SU-DHL-6 (cell line): ENCODE data around the gene CMPK2.

Experiments used
- H2AFZ ChIP-seq: fragments of 200-600 bp; sonication (generic); 2 replicates; pipeline ENCODE4 v1.6.1; 2014; ENCODE audit warnings: low read depth, mild to moderate bottlenecking, moderate library complexity, mixed read lengths, antibody characterized with exemption, low read length; ENCODE audit not compliant: severe bottlenecking
- H3F3A ChIP-seq: fragments of 200-600 bp; shearing (Covaris generic); 2 replicates; pipeline ENCODE4 v1.6.0; 2016; ENCODE audit warnings: antibody characterized with exemption, mild to moderate bottlenecking; ENCODE audit not compliant: insufficient read depth
- H3K27ac ChIP-seq: fragments of 200-600 bp; sonication (generic); 2 replicates; pipeline ENCODE4 v1.5.1; 2016; ENCODE audit warnings: low read depth, mild to moderate bottlenecking, low read length, moderate library complexity, mixed read lengths
- H3K27me3 ChIP-seq: fragments of 200-600 bp; sonication (generic), shearing (Covaris generic); 2 replicates; pipeline ENCODE4 v1.6.0; 2014; ENCODE audit warnings: mild to moderate bottlenecking, low read length
- H3K36me3 ChIP-seq: fragments of 200-600 bp; sonication (generic); 2 replicates; pipeline ENCODE4 v1.6.1; 2014; ENCODE audit warnings: mild to moderate bottlenecking, low read length, mixed read lengths
- H3K4me2 ChIP-seq: fragments of 300-600, 200-600 bp; shearing (Covaris generic), sonication (generic); 2 replicates; pipeline ENCODE4 v1.6.0; 2014; ENCODE audit warnings: low read length, low read depth, mild to moderate bottlenecking; ENCODE audit not compliant: poor library complexity, severe bottlenecking
- H3K4me3 ChIP-seq: fragments of 200-600 bp; sonication (generic); 2 replicates; pipeline ENCODE4 v1.5.1; 2014; ENCODE audit warnings: antibody characterized with exemption, low read length, mild to moderate bottlenecking, mixed read lengths; ENCODE audit not compliant: insufficient read depth, poor library complexity, severe bottlenecking
- H3K79me2 ChIP-seq: fragments of 200-600 bp; sonication (generic); 2 replicates; pipeline ENCODE4 v1.6.1; 2014; ENCODE audit warnings: mild to moderate bottlenecking, low read length, moderate library complexity; ENCODE audit not compliant: insufficient read depth
- H3K9ac ChIP-seq: fragments of 200-600 bp; sonication (generic); 2 replicates; pipeline ENCODE4 v1.7.0; 2014; ENCODE audit warnings: mild to moderate bottlenecking, low read length
- H3K9me2 ChIP-seq: fragments of 200-600 bp; sonication (generic); replicated peaks from 2 replicates; pipeline ENCODE4 v1.6.1; 2014; ENCODE audit warnings: low read length; ENCODE audit not compliant: insufficient read depth
- H3K9me3 ChIP-seq: fragments of 200-600 bp; sonication (generic); 2 replicates; pipeline ENCODE4 v1.6.1; 2014; ENCODE audit warnings: low read length, mixed read lengths; ENCODE audit not compliant: insufficient read depth
- H4K20me1 ChIP-seq: fragments of 200-600 bp; sonication (generic); 2 replicates; pipeline ENCODE4 v1.6.1; 2014; ENCODE audit warnings: low read depth, mild to moderate bottlenecking, antibody characterized with exemption, low read length, moderate library complexity, mixed read lengths
- CTCF ChIP-seq: fragments of 200-600 bp; sonication (generic); IDR thresholded peaks from one replicate; pipeline ENCODE4 v1.5.1; 2017; ENCODE audit warnings: antibody characterized with exemption, mild to moderate bottlenecking, low read length, moderate library complexity; ENCODE audit not compliant: insufficient read depth, poor library complexity, severe bottlenecking
- EZH2phosphoT487 ChIP-seq: fragments of 200-600 bp; sonication (generic), shearing (Covaris generic); conservative IDR thresholded peaks from 2 replicates; pipeline ENCODE4 v1.6.1; 2018; ENCODE audit warnings: mild to moderate bottlenecking, antibody characterized with exemption, low read length, moderate library complexity, mixed read lengths

The CMPK2 gene

GRCh38 chr2:6896930-6897759 is 31.4 kb upstream of the CMPK2 start:
- H3K9me2 ChIP-seq: no peaks in the 10 kb centered on the region
- no peak overlapping the region for H3K9ac ChIP-seq
- H3K4me2 ChIP-seq: no peak overlapping the region
- no peak for TF ChIP-seq EZH2phosphoT487
- peak; percentile 76 for TF ChIP-seq CTCF
- no peaks in the 10 kb centered on the region for H4K20me1 ChIP-seq
- no peaks in the 10 kb centered on the region for H3K79me2 ChIP-seq
- H3K27ac ChIP-seq: no peak overlapping the region
- H3K36me3 ChIP-seq: no peaks in the 10 kb centered on the region
- no peaks in the 10 kb centered on the region for H3K9me3 ChIP-seq
- H3K27me3 ChIP-seq: no peaks in the 10 kb centered on the region
- H3F3A ChIP-seq: no peaks in the 10 kb centered on the region
- no peak overlapping the region for H3K4me3 ChIP-seq
- no peak overlapping the region for H2AFZ ChIP-seq

DNA sequence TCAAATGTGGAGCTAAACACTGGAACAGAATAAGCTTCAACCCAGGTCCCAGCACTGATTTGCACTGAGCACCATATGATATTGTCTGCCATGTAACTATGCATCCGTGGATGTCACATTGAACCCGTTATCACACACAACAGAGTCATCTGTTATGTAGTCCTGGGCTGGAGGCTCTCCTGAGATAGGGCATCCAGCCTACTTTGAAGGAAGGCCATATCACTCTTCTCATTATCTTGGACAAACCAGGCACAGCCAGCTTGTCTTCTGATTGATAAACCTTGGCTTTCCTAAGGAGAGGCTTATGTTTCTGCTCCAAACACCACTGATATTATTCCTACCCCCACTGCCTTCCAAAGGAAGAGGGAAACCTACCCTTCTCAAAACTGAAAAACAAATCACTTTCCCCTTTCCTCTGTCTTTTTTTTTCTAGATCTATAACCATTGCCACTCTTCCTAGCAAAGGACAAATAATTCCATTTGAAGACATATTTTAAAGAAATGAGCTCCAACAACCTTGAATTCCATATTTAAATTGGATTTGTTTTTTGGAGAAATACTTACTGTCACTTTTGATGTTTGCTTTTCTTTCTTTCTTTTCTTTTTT is 28.3 kb upstream of the CMPK2 start:
- TF ChIP-seq CTCF: no peak
- TF ChIP-seq EZH2phosphoT487: no peak
- H3F3A ChIP-seq: no peaks in the 10 kb centered on the region
- no peaks in the 10 kb centered on the region for H3K79me2 ChIP-seq
- H2AFZ ChIP-seq: no peak overlapping the region
- H4K20me1 ChIP-seq: no peaks in the 10 kb centered on the region
- no peaks in the 10 kb centered on the region for H3K27me3 ChIP-seq
- H3K9me3 ChIP-seq: no peaks in the 10 kb centered on the region
- no peak overlapping the region for H3K4me2 ChIP-seq
- no peak overlapping the region for H3K27ac ChIP-seq
- no peaks in the 10 kb centered on the region for H3K36me3 ChIP-seq
- no peaks in the 10 kb centered on the region for H3K9me2 ChIP-seq
- no peak overlapping the region for H3K4me3 ChIP-seq
- no peak overlapping the region for H3K9ac ChIP-seq

GRCh38 chr2:6888724-6889123 is 23.0 kb upstream of the CMPK2 start:
- no peaks in the 10 kb centered on the region for H4K20me1 ChIP-seq
- TF ChIP-seq CTCF: no peak
- TF ChIP-seq EZH2phosphoT487: no peak
- H3K4me2 ChIP-seq: no peak overlapping the region

More at GRCh38 chr2:6888724-6889123, 23.0 kb upstream of the CMPK2 start:
- Histone ChIP-seq H3K27ac (no peak overlapping the region), H2AFZ (no peak overlapping the region), H3K9ac (no peak overlapping the region), H3K4me3 (no peak overlapping the region), H3K36me3 (no peaks in the 10 kb centered on the region), H3F3A (no peaks in the 10 kb centered on the region), H3K27me3 (no peaks in the 10 kb centered on the region), H3K9me2 (no peaks in the 10 kb centered on the region), H3K9me3 (no peaks in the 10 kb centered on the region), H3K79me2 (no peaks in the 10 kb centered on the region)
